OCI-LY3 (cell line): ENCODE results near the gene FGG.
"Not testable (repeated sequence)": the region's sequence is repeated elsewhere in the genome, so short reads cannot be mapped to it uniquely, and the experiment has no call there.

Experiments used
- H2AFZ ChIP-seq: fragments of 200-600, 300-600 bp; shearing (Covaris generic); 2 replicates; pipeline ENCODE4 v1.6.0; 2014; ENCODE audit warnings: antibody characterized with exemption, low read depth, low read length
- H3K27ac ChIP-seq: fragments of 200-600, 300-600 bp; sonication (generic); 2 replicates; pipeline ENCODE4 v1.5.1; 2014; ENCODE audit warnings: mild to moderate bottlenecking, low read length, moderate library complexity, mixed read lengths
- H3K27me3 ChIP-seq: fragments of 200-600, 300-600 bp; sonication (generic); 2 replicates; pipeline ENCODE4 v1.6.1; 2014; ENCODE audit warnings: low read depth, low read length, mixed read lengths
- H3K36me3 ChIP-seq: fragments of 200-600, 300-600 bp; sonication (generic); replicated peaks from 2 replicates; pipeline ENCODE3; 2014; ENCODE audit warnings: low read depth, low read length, mixed read lengths
- H3K4me1 ChIP-seq: fragments of 300-600, 200-600 bp; sonication (generic); 2 replicates; pipeline ENCODE4 v1.6.1; 2014; ENCODE audit warnings: low read length, mixed read lengths
- H3K4me2 ChIP-seq: fragments of 200-600, 300-600 bp; sonication (generic); 2 replicates; pipeline ENCODE4 v1.6.1; 2014; ENCODE audit warnings: low read length, mixed read lengths
- H3K4me3 ChIP-seq: fragments of 300-600, 200-600 bp; sonication (generic); 2 replicates; pipeline ENCODE4 v1.5.1; 2014; ENCODE audit warnings: antibody characterized with exemption, mild to moderate bottlenecking, low read length, moderate library complexity
- H3K79me2 ChIP-seq: fragments of 300-600, 200-600 bp; shearing (Covaris generic); 2 replicates; pipeline ENCODE4 v1.6.1; 2014; ENCODE audit warnings: mild to moderate bottlenecking, low read length, mixed read lengths
- H3K9ac ChIP-seq: fragments of 300-600, 200-600 bp; shearing (Covaris generic); 2 replicates; pipeline ENCODE4 v1.6.0; 2014; ENCODE audit warnings: mild to moderate bottlenecking, low read length, moderate library complexity
- H3K9me3 ChIP-seq: fragments of 200-600, 300-600 bp; shearing (Covaris generic); 2 replicates; pipeline ENCODE4 v1.6.1; 2014; ENCODE audit warnings: low read length, mixed read lengths; ENCODE audit not compliant: insufficient read depth
- H4K20me1 ChIP-seq: fragments of 200-600, 300-600 bp; sonication (generic); 2 replicates; pipeline ENCODE4 v1.6.1; 2016; ENCODE audit warnings: low read length, mixed read lengths; ENCODE audit not compliant: insufficient read depth
- EZH2phosphoT487 ChIP-seq: fragments of 200-600 bp; shearing (Covaris generic); IDR thresholded peaks from 2 replicates; pipeline ENCODE4 v1.6.1; 2018; ENCODE audit warnings: antibody characterized with exemption, mixed run types, low read depth
- TF ChIP-seq, protein P1 (sequence below): fragments of 200-600, 300-600 bp; sonication (generic); IDR thresholded peaks from 2 replicates; pipeline ENCODE4 v1.5.1; 2014; ENCODE audit warnings: antibody characterized with exemption, low read length, low read depth

FGG gene

GRCh38 chr4:154603033-154603943, 9.2 kb downstream of the FGG start:
- no peak overlapping the region for H3K27ac ChIP-seq

DNA sequence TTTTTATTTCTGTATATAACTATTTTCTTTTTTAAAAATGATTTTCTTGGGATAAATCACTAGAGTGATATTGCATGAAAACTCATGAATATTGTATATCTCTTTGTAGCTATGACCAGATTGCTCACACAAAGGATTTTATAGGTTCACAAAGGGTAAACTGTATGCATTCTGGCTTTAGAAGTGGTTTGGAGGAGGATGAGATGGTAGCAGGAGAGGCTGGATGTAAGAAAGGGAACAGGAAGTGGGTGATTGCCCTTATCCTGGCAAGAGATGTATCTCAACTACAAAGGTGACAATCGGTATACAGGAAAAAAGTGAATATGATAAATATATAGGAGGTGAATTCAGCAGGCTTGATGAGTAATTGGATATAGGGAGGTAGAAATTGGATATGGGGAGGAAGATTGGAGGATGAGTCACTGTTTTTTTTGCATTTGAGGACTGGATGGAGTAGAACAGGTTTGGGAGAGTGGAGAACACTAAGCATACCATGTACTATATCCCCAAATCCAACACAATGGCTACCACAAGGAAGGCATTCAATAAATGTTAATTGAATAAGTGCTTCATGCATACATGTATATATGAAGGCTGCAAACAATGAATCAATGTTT, 9.9 kb downstream of the FGG start:
- Histone ChIP-seq H3K27ac (no peak overlapping the region), H2AFZ (no peak overlapping the region), H3K79me2 (no peaks in the 10 kb centered on the region), H3K4me3 (no peak overlapping the region), H3K27me3 (peaks cover 7% of the 10 kb centered on the region; the same call in 1 of the 2 replicates), H3K4me1 (no peaks in the 10 kb centered on the region), H3K9me3 (no peaks in the 10 kb centered on the region), H3K4me2 (no peak overlapping the region), H3K36me3 (no peaks in the 10 kb centered on the region), H4K20me1 (no peaks in the 10 kb centered on the region), H3K9ac (no peak overlapping the region)
- TF ChIP-seq, protein P1, sequence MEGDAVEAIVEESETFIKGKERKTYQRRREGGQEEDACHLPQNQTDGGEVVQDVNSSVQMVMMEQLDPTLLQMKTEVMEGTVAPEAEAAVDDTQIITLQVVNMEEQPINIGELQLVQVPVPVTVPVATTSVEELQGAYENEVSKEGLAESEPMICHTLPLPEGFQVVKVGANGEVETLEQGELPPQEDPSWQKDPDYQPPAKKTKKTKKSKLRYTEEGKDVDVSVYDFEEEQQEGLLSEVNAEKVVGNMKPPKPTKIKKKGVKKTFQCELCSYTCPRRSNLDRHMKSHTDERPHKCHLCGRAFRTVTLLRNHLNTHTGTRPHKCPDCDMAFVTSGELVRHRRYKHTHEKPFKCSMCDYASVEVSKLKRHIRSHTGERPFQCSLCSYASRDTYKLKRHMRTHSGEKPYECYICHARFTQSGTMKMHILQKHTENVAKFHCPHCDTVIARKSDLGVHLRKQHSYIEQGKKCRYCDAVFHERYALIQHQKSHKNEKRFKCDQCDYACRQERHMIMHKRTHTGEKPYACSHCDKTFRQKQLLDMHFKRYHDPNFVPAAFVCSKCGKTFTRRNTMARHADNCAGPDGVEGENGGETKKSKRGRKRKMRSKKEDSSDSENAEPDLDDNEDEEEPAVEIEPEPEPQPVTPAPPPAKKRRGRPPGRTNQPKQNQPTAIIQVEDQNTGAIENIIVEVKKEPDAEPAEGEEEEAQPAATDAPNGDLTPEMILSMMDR, result no peak
- TF ChIP-seq EZH2phosphoT487, result no peak

More at GRCh38 chr4:154603033-154603943, 9.2 kb downstream of the FGG start:
- H3K4me2 ChIP-seq, result no peak overlapping the region
- H3K79me2 ChIP-seq, result no peaks in the 10 kb centered on the region
- H2AFZ ChIP-seq, result no peak overlapping the region
- H3K4me3 ChIP-seq, result no peak overlapping the region
- H3K36me3 ChIP-seq, result no peaks in the 10 kb centered on the region
- H3K4me1 ChIP-seq, result no peaks in the 10 kb centered on the region
- peaks cover 7% of the 10 kb centered on the region; the same call in 1 of the 2 replicates for H3K27me3 ChIP-seq
- no peak for TF ChIP-seq EZH2phosphoT487
- TF ChIP-seq, protein P1, result no peak
- H3K9me3 ChIP-seq, result no peaks in the 10 kb centered on the region
- no peak overlapping the region for H3K9ac ChIP-seq
- no peaks in the 10 kb centered on the region for H4K20me1 ChIP-seq

DNA sequence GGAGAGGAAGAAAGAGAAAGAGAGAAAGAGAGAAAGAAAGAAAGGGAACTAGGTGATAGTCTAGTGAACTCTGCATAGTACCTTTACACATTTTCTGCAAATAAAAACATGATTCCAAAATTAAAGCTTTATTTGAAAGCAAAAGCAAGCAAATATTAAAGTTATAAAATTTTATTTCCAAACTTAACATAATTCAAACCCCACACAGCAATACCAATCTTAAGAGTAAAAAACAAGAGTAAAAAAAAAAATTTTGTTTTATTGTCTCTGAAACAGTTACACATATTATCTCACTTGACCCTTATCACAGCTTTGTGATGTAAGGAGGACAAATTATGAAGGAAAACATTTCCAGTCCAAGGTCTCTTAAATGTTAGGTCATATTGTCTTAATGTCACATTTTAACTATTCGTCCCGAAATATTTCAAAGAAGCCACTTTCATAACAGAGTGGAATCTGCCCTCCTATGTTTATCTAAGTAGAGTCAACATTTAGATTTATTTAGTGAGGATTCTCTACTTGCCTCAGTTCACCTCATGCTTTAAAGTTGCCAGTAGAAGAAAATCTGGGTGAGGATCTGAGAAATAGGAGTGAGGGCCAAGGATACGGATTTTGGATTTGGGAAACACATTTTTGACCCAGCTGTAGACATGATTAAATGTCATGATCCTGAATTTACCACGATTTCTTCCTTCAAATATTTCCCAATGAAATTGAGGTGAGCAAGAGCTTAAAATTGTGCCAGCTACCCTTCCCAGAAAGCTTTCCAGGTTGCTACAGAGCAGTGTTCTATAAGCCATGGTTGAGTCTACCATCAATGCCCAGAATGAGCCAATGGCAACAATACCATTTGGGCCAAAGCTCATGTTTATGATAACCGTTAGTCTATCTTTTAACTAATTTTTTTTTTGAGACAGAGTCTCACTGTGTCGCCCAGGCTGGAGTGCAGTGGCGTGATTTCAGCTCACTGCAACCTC, 14.4 kb downstream of the FGG start:
- Histone ChIP-seq H3K27me3 (peaks cover 2% of the 10 kb centered on the region; the same call in 1 of the 2 replicates), H3K4me1 (no peaks in the 10 kb centered on the region), H3K27ac (no peak overlapping the region)

DNA sequence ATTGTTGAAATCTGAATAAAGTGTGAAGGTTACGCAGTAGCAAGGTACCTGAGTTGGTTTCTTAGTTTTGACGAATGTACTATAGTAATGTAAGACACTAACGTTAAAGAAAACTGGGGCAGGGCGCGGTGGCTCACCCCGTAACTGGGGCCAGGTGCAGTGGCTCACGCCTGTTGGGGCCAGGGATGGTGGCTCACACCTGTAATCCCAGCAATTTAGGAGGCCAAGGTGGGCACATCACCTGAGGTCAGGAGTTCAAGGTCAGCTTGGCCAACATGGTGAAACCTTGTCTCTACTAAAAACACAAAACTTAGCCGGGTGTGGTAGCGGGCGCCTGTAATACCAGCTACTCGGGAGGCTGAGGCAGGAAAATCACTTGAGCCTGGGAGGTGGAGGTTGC, 15.2 kb downstream of the FGG start:
- not testable (repeated sequence) for H3K4me2 ChIP-seq, H3K4me1 ChIP-seq

More for the DNA sequence above, 14.4 kb downstream of the FGG start:
- H2AFZ ChIP-seq, result no peak overlapping the region
- no peak overlapping the region for H3K9ac ChIP-seq
- TF ChIP-seq, protein P1, result no peak
- TF ChIP-seq EZH2phosphoT487, result no peak
- no peak overlapping the region for H3K4me3 ChIP-seq
- no peaks in the 10 kb centered on the region for H4K20me1 ChIP-seq
- H3K36me3 ChIP-seq, result no peaks in the 10 kb centered on the region
- H3K79me2 ChIP-seq, result no peaks in the 10 kb centered on the region
- no peak overlapping the region for H3K4me2 ChIP-seq
- H3K9me3 ChIP-seq, result no peaks in the 10 kb centered on the region

More for the DNA sequence above, 15.2 kb downstream of the FGG start:
- H3K36me3 ChIP-seq, H3K27ac ChIP-seq, H3K79me2 ChIP-seq, H2AFZ ChIP-seq, H3K9me3 ChIP-seq, H3K27me3 ChIP-seq, H3K4me3 ChIP-seq, H3K9ac ChIP-seq, H4K20me1 ChIP-seq: not testable (repeated sequence)
